ENCODE measurements around the gene ITGB5.

ITGB5 gene

GRCh38 chr3:124839896-124840295 lies 47.3 kb downstream of the ITGB5 start:
- TF ChIP-seq CTCF (IDR thresholded peaks at IDR 0.05; ENCODE audit: low read depth, low read length): no peak
- no peak overlapping the region for H3K4me3 ChIP-seq (replicated peaks in 1 of 2; ENCODE audit: low read depth in 2 of 2, low read length in 2 of 2)
- DNase-seq (ENCODE audit: low read depth in 2 of 2): no peak

GRCh38 chr3:124838963-124839362 lies 48.2 kb downstream of the ITGB5 start:
- H3K4me3 ChIP-seq (replicated peaks in 1 of 2; ENCODE audit: low read depth in 2 of 2, low read length in 2 of 2): no peak overlapping the region
- DNase-seq (ENCODE audit: low read depth in 2 of 2): no peak
- TF ChIP-seq CTCF (IDR thresholded peaks at IDR 0.05; ENCODE audit: low read depth, low read length): no peak

- TF ChIP-seq CTCF (IDR thresholded peaks at IDR 0.05; ENCODE audit: low read depth, low read length): no peak
- H3K4me3 ChIP-seq (replicated peaks in 1 of 2; ENCODE audit: low read depth in 2 of 2, low read length in 2 of 2): no peak overlapping the region
- DNase-seq (ENCODE audit: low read depth in 2 of 2): peak; percentile 75 to 79
Observed at GRCh38 chr3:124837730-124838186, 49.4 kb downstream of the ITGB5 start.

GRCh38 chr3:124837065-124837464 lies 50.1 kb downstream of the ITGB5 start:
- no peak overlapping the region for H3K4me3 ChIP-seq (replicated peaks in 1 of 2; ENCODE audit: low read depth in 2 of 2, low read length in 2 of 2)
- no peak for TF ChIP-seq CTCF (IDR thresholded peaks at IDR 0.05; ENCODE audit: low read depth, low read length)
- DNase-seq (ENCODE audit: low read depth in 2 of 2): no peak

GRCh38 chr3:124836448-124836847 lies 50.7 kb downstream of the ITGB5 start:
- no peak overlapping the region for H3K4me3 ChIP-seq (replicated peaks in 1 of 2; ENCODE audit: low read depth in 2 of 2, low read length in 2 of 2)
- DNase-seq (ENCODE audit: low read depth in 2 of 2): no peak
- no peak for TF ChIP-seq CTCF (IDR thresholded peaks at IDR 0.05; ENCODE audit: low read depth, low read length)

GRCh38 chr3:124834723-124835718 lies 52.1 kb downstream of the ITGB5 start:
- TF ChIP-seq CTCF (IDR thresholded peaks at IDR 0.05; ENCODE audit: low read depth, low read length): no peak
- peak; percentile 83 to 89 for DNase-seq (ENCODE audit: low read depth in 2 of 2)
- no peak overlapping the region for H3K4me3 ChIP-seq (replicated peaks in 1 of 2; ENCODE audit: low read depth in 2 of 2, low read length in 2 of 2)

Data from cardiac fibroblast (primary cell).